ENCODE measurements around the gene NDUFS8. TPM values are rescaled to one million over a fixed set of nuclear protein-coding genes. Genes with fewer than 3 reads are reported as not detected.

NDUFS8 gene
- polyA plus RNA-seq, 1 donor from 2014 or later, result 169 TPM

DNA sequence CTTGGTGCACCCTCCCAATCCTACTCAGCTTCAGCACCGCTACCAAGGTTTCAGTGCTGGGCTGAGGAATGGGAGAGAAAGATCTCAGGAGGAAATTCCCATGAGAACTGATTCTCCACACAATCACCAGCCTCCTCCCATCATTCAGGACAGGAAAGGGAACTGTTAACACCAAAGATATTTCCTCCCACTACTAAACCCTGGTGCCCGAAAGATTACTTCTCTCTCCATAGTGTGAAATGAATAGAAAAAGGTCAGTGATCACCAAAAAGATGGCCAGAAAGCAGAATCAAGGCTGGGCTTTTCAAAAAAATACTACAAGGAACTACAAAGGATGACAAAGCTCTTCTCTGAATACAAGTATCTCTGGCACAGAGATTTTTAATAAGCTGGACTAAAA, 34.4 kb downstream of the NDUFS8 start:
- Histone ChIP-seq H3F3A (ENCODE audit: insufficient read depth, low read length, poor library complexity, severe bottlenecking) (no peaks in the 10 kb centered on the region), H3K9me3 (ENCODE audit: low read length) (no peaks in the 10 kb centered on the region), H3K9ac (ENCODE audit: low read length) (no peak overlapping the region), H3K36me3 (ENCODE audit: insufficient read depth, low read length) (peaks cover 7% of the 10 kb centered on the region), H3K4me2 (ENCODE audit: low read length) (no peak overlapping the region), H2AFZ (ENCODE audit: low read depth, low read length) (no peak overlapping the region), H3K27me3 (ENCODE audit: insufficient read depth, low read depth, low read length) (no peaks in the 10 kb centered on the region), H3K27ac (ENCODE audit: low read length) (no peak overlapping the region), H3K79me2 (replicated peaks; ENCODE audit: insufficient read depth, low read length) (no peaks in the 10 kb centered on the region), H4K20me1 (ENCODE audit: insufficient read depth) (no peaks in the 10 kb centered on the region), H3K9me2 (ENCODE audit: insufficient read depth, low read length) (no peaks in the 10 kb centered on the region), H3K4me3 (ENCODE audit: low read length) (no peak overlapping the region)
- TF ChIP-seq POLR2AphosphoS5 (IDR thresholded peaks at IDR 0.05), result no peak
- no peak for TF ChIP-seq SMC3 (conservative IDR thresholded peaks at IDR 0.05; ENCODE audit: poor library complexity)
- no peak for TF ChIP-seq RAD21 (conservative IDR thresholded peaks at IDR 0.05)
- no peak for TF ChIP-seq TAF1 (IDR thresholded peaks at IDR 0.05; ENCODE audit: low read depth)
- no peak for TF ChIP-seq MXI1 (conservative IDR thresholded peaks at IDR 0.05; ENCODE audit: poor library complexity, severe bottlenecking)
- TF ChIP-seq EP300 (conservative IDR thresholded peaks at IDR 0.05; ENCODE audit: poor library complexity, severe bottlenecking), result no peak
- TF ChIP-seq, protein P1, sequence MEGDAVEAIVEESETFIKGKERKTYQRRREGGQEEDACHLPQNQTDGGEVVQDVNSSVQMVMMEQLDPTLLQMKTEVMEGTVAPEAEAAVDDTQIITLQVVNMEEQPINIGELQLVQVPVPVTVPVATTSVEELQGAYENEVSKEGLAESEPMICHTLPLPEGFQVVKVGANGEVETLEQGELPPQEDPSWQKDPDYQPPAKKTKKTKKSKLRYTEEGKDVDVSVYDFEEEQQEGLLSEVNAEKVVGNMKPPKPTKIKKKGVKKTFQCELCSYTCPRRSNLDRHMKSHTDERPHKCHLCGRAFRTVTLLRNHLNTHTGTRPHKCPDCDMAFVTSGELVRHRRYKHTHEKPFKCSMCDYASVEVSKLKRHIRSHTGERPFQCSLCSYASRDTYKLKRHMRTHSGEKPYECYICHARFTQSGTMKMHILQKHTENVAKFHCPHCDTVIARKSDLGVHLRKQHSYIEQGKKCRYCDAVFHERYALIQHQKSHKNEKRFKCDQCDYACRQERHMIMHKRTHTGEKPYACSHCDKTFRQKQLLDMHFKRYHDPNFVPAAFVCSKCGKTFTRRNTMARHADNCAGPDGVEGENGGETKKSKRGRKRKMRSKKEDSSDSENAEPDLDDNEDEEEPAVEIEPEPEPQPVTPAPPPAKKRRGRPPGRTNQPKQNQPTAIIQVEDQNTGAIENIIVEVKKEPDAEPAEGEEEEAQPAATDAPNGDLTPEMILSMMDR (IDR thresholded peaks at IDR 0.05; ENCODE audit: poor library complexity, severe bottlenecking), result no peak
- TF ChIP-seq, protein P2, sequence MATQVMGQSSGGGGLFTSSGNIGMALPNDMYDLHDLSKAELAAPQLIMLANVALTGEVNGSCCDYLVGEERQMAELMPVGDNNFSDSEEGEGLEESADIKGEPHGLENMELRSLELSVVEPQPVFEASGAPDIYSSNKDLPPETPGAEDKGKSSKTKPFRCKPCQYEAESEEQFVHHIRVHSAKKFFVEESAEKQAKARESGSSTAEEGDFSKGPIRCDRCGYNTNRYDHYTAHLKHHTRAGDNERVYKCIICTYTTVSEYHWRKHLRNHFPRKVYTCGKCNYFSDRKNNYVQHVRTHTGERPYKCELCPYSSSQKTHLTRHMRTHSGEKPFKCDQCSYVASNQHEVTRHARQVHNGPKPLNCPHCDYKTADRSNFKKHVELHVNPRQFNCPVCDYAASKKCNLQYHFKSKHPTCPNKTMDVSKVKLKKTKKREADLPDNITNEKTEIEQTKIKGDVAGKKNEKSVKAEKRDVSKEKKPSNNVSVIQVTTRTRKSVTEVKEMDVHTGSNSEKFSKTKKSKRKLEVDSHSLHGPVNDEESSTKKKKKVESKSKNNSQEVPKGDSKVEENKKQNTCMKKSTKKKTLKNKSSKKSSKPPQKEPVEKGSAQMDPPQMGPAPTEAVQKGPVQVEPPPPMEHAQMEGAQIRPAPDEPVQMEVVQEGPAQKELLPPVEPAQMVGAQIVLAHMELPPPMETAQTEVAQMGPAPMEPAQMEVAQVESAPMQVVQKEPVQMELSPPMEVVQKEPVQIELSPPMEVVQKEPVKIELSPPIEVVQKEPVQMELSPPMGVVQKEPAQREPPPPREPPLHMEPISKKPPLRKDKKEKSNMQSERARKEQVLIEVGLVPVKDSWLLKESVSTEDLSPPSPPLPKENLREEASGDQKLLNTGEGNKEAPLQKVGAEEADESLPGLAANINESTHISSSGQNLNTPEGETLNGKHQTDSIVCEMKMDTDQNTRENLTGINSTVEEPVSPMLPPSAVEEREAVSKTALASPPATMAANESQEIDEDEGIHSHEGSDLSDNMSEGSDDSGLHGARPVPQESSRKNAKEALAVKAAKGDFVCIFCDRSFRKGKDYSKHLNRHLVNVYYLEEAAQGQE (IDR thresholded peaks at IDR 0.05; ENCODE audit: borderline replicate concordance), result no peak
- no peak for TF ChIP-seq EZH2 (IDR thresholded peaks at IDR 0.05; ENCODE audit: borderline replicate concordance, insufficient read depth, low read length, poor library complexity, severe bottlenecking)

DNA sequence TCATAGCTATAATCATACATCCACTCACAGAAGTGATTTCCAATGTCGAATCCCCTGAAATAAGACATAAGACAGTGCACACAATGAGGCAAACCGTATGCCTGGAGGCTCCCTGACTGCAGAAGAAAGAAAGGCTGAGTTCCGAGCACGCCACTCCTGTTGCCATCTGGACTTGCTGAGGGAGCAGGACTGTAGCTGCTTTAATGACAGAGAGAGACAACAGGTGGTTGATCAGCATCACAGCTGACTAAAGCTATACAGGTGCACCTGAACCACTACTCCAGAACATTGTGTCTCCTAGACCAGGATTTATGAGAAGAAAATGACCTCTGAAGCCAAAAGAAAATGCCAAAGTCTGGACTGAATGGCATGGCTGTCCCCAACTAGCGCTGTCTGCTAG, 35.4 kb downstream of the NDUFS8 start:
- Histone ChIP-seq H3K9me2 (ENCODE audit: insufficient read depth, low read length) (no peaks in the 10 kb centered on the region), H3K27me3 (ENCODE audit: insufficient read depth, low read depth, low read length) (no peaks in the 10 kb centered on the region), H3F3A (ENCODE audit: insufficient read depth, low read length, poor library complexity, severe bottlenecking) (no peaks in the 10 kb centered on the region), H3K9ac (ENCODE audit: low read length) (no peak overlapping the region), H3K4me2 (ENCODE audit: low read length) (no peak overlapping the region), H3K9me3 (ENCODE audit: low read length) (no peaks in the 10 kb centered on the region), H4K20me1 (ENCODE audit: insufficient read depth) (no peaks in the 10 kb centered on the region), H3K36me3 (ENCODE audit: insufficient read depth, low read length) (peaks cover 7% of the 10 kb centered on the region), H2AFZ (ENCODE audit: low read depth, low read length) (no peak overlapping the region), H3K79me2 (replicated peaks; ENCODE audit: insufficient read depth, low read length) (no peaks in the 10 kb centered on the region), H3K27ac (ENCODE audit: low read length) (no peak overlapping the region), H3K4me3 (ENCODE audit: low read length) (no peak overlapping the region)
- TF ChIP-seq, protein P1 (IDR thresholded peaks at IDR 0.05; ENCODE audit: poor library complexity, severe bottlenecking), result no peak
- TF ChIP-seq POLR2AphosphoS5 (IDR thresholded peaks at IDR 0.05), result no peak
- TF ChIP-seq, protein P2 (IDR thresholded peaks at IDR 0.05; ENCODE audit: borderline replicate concordance), result no peak
- no peak for TF ChIP-seq RAD21 (conservative IDR thresholded peaks at IDR 0.05)
- TF ChIP-seq EZH2 (IDR thresholded peaks at IDR 0.05; ENCODE audit: borderline replicate concordance, insufficient read depth, low read length, poor library complexity, severe bottlenecking), result no peak
- no peak for TF ChIP-seq MXI1 (conservative IDR thresholded peaks at IDR 0.05; ENCODE audit: poor library complexity, severe bottlenecking)
- no peak for TF ChIP-seq TAF1 (IDR thresholded peaks at IDR 0.05; ENCODE audit: low read depth)
- TF ChIP-seq SMC3 (conservative IDR thresholded peaks at IDR 0.05; ENCODE audit: poor library complexity), result no peak
- TF ChIP-seq EP300 (conservative IDR thresholded peaks at IDR 0.05; ENCODE audit: poor library complexity, severe bottlenecking), result no peak

Measured in neural cell (in vitro differentiated cells).